Measurements from ENCODE around the gene CTRB1. TPM values are rescaled to one million over a fixed set of nuclear protein-coding genes. Genes with fewer than 3 reads are reported as not detected.

CTRB1 gene
- total RNA-seq, 2 experiments from 2014 or later = not detected

GRCh38 chr16:75229172-75230031, 10.6 kb downstream of the CTRB1 start:
- Mint-ChIP-seq H3K27ac (no peak overlapping the region), H3K27me3 (peaks cover 2% of the 10 kb centered on the region), H3K4me3 (no peak overlapping the region), H3K9me3 (no peaks in the 10 kb centered on the region), H3K36me3 (no peaks in the 10 kb centered on the region), H3K4me1 (ENCODE audit: low read depth) (peaks cover 2% of the 10 kb centered on the region)
- CTCF ChIA-PET = interaction anchor here (0.6 to 0.7 kb wide), 2 partner anchors 30 to 174 kb away, joined by 3 to 4 read pairs; no protein-coding TSS in a partner anchor
- intact Hi-C loops (cut with micrococcal nuclease) = loop anchor here (10.0 kb wide), 2 partner anchors 235 to 535 kb away; partner anchors contain the start of gene TMEM170A
- POLR2A ChIA-PET = no interaction called here
- no peak for DNase-seq

DNA sequence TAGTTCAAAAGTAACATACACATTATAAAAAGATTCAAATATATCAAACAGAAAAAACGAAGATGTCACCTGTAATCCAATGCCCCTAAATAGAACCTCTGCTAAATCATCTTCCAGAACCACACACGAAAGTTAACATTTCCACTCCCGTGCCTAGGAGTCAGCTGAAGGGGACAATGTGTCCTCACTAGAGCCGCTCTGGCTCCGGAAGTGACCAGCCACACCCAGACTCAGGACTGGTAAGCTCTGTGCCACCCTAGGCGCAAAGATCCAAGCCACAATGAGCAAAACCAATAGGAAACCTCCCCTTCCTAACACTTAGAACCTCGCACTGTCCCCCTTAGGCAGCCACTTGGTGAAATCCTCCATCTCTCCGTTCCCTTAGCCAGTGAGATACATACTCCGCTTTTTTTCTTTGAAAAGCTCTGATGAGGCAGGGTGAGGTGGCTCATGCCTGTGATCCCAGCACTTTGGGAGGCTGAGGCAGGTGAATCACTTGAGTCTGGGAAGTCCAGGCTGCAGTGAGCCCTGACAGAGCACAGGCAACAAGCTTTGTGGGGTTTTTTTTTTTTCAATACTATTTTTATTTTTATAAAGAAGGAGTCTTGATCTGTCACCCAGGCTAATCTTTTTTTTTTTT, 11.8 kb downstream of the CTRB1 start:
- POLR2A ChIA-PET = no interaction called here

DNA sequence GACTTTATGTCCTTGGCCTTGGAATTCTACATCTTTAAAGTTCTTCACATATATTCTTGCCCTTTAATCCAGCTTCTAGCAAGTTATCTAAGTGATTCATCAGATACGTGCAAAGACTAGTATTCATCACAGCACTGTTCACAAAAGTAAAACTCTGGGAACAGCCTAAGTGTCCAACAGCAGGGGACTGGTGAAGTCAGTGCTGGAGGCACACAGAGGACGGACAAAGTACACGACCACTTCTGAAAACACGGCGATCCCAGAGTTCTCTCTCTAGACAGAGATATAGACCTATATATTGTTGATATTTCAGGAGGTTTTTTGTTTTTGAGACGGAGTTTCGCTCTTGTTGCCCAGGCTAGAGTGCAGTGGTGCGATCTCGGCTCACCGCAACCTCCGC, 12.8 kb downstream of the CTRB1 start:
- Mint-ChIP-seq H3K4me1 (ENCODE audit: low read depth) (peaks cover 2% of the 10 kb centered on the region), H3K27me3 (no peaks in the 10 kb centered on the region), H3K9me3 (no peaks in the 10 kb centered on the region), H3K4me3 (no peak overlapping the region), H3K27ac (no peak overlapping the region), H3K36me3 (no peaks in the 10 kb centered on the region)
- DNase-seq = no peak
- ChIA-PET POLR2A (no interaction called here), CTCF (interaction anchor here (1.0 to 6.9 kb wide), 2 partner anchors 12 to 151 kb away, joined by 3 to 184 read pairs; no protein-coding TSS in a partner anchor)
- intact Hi-C loops (cut with micrococcal nuclease) = loop anchor here (10.0 kb wide), 2 partner anchors 233 to 533 kb away; partner anchors contain the start of gene TMEM170A

More for the DNA sequence above, 11.8 kb downstream of the CTRB1 start:
- no peak overlapping the region for H3K27ac Mint-ChIP-seq
- no peaks in the 10 kb centered on the region for H3K36me3 Mint-ChIP-seq
- no peak overlapping the region for H3K4me3 Mint-ChIP-seq
- CTCF ChIA-PET = interaction anchor here (6.9 kb wide), 1 partner anchor 152 kb away, joined by 184 read pairs; no protein-coding TSS in a partner anchor
- H3K4me1 Mint-ChIP-seq (ENCODE audit: low read depth) = peaks cover 2% of the 10 kb centered on the region
- no peaks in the 10 kb centered on the region for H3K9me3 Mint-ChIP-seq
- peaks cover 1% of the 10 kb centered on the region for H3K27me3 Mint-ChIP-seq
- intact Hi-C loops (cut with micrococcal nuclease) = loop anchor here (10.0 kb wide), 2 partner anchors 234 to 534 kb away; partner anchors contain the start of gene TMEM170A
- DNase-seq = no peak

GRCh38 chr16:75233611-75233938, 14.8 kb downstream of the CTRB1 start:
- DNase-seq = no peak
- Mint-ChIP-seq H3K27ac (no peak overlapping the region), H3K4me3 (no peak overlapping the region), H3K27me3 (no peaks in the 10 kb centered on the region), H3K9me3 (no peaks in the 10 kb centered on the region), H3K4me1 (ENCODE audit: low read depth) (peaks cover 2% of the 10 kb centered on the region), H3K36me3 (no peaks in the 10 kb centered on the region)
- ChIA-PET POLR2A (no interaction called here), CTCF (interaction anchor here (0.5 to 6.9 kb wide), 44 partner anchors 13 to 542 kb away, joined by 3 to 184 read pairs (median 4); partner anchors contain the start of genes CTRB1, WDR59 and ZNRF1)
- intact Hi-C loops (cut with micrococcal nuclease) = loop anchor here (1.0 to 10.0 kb wide), 3 partner anchors 170 to 531 kb away; partner anchors contain the start of gene TMEM170A

- POLR2A ChIA-PET = no interaction called here
- H3K4me1 Mint-ChIP-seq (ENCODE audit: low read depth) = peaks cover 2% of the 10 kb centered on the region
Measured at GRCh38 chr16:75234856-75235696, 16.3 kb downstream of the CTRB1 start.

GRCh38 chr16:75235721-75236193, 17.0 kb downstream of the CTRB1 start:
- intact Hi-C loops (cut with micrococcal nuclease) = loop anchor here (10.0 kb wide), 2 partner anchors 229 to 529 kb away; partner anchors contain the start of gene TMEM170A
- no peak overlapping the region for H3K4me3 Mint-ChIP-seq
- no peaks in the 10 kb centered on the region for H3K36me3 Mint-ChIP-seq
- no peak for DNase-seq
- H3K9me3 Mint-ChIP-seq = no peaks in the 10 kb centered on the region
- no peaks in the 10 kb centered on the region for H3K27me3 Mint-ChIP-seq
- peaks cover 2% of the 10 kb centered on the region for H3K4me1 Mint-ChIP-seq (ENCODE audit: low read depth)
- CTCF ChIA-PET = interaction anchor here (1.0 to 6.9 kb wide), 4 partner anchors 8 to 167 kb away, joined by 3 to 184 read pairs (median 44); no protein-coding TSS in a partner anchor
- H3K27ac Mint-ChIP-seq = no peak overlapping the region
- POLR2A ChIA-PET = no interaction called here

More at GRCh38 chr16:75234856-75235696, 16.3 kb downstream of the CTRB1 start:
- no peak overlapping the region for H3K4me3 Mint-ChIP-seq
- H3K27me3 Mint-ChIP-seq = no peaks in the 10 kb centered on the region
- CTCF ChIA-PET = interaction anchor here (0.6 to 6.9 kb wide), 20 partner anchors 12 to 531 kb away, joined by 3 to 184 read pairs (median 6); partner anchors contain the start of genes CTRB1 and ZNRF1
- intact Hi-C loops (cut with micrococcal nuclease) = loop anchor here (1.0 to 10.0 kb wide), 4 partner anchors 36 to 530 kb away; partner anchors contain the start of gene TMEM170A
- H3K36me3 Mint-ChIP-seq = no peaks in the 10 kb centered on the region
- H3K9me3 Mint-ChIP-seq = no peaks in the 10 kb centered on the region
- DNase-seq = no peak
- H3K27ac Mint-ChIP-seq = no peak overlapping the region

- no peaks in the 10 kb centered on the region for H3K27me3 Mint-ChIP-seq
- H3K27ac Mint-ChIP-seq = no peak overlapping the region
- peaks cover 2% of the 10 kb centered on the region for H3K4me1 Mint-ChIP-seq (ENCODE audit: low read depth)
- intact Hi-C loops (cut with micrococcal nuclease) = loop anchor here (10.0 kb wide), 2 partner anchors 229 to 529 kb away; partner anchors contain the start of gene TMEM170A
- CTCF ChIA-PET = interaction anchor here (1.0 to 6.9 kb wide), 2 partner anchors 8 to 146 kb away, joined by 3 to 184 read pairs; no protein-coding TSS in a partner anchor
- peak; percentile 41 for DNase-seq
- H3K9me3 Mint-ChIP-seq = no peaks in the 10 kb centered on the region
- POLR2A ChIA-PET = interaction anchor here (0.6 kb wide), 1 partner anchor 144 kb away, joined by 3 read pairs; no protein-coding TSS in a partner anchor
- H3K36me3 Mint-ChIP-seq = no peaks in the 10 kb centered on the region
- no peak overlapping the region for H3K4me3 Mint-ChIP-seq
Measured at GRCh38 chr16:75236232-75236631, 17.4 kb downstream of the CTRB1 start.

DNA sequence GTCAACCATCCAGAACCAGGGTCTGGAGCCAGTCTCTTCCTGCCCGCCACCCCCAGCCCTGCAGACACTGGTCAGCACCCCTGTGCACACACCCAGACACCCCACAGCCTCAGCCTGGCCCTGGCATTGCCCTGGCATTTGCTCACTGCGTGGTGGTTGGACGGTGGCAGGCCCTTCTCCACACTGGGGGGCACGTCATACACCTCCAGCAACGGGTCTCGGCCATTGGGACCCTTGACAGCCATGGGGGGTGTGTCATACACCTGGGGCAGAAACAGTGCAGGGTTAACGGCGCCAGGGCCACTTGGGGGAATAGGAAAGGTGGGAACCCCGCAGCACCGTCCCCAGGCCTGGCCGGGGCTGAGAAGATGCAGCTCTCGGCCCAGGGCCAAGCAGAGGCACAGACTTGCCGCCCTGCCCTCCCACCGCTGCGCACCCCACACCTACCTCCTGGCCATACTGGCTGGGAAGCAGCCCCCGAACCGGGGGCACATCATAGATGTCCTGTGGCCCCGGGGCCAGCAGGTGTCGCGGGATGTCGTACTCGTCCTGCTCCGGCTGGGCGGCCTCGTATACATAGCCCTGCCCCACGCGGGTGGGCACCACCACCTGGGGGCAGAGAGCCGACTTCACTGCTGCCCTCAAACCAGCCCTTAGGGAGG, 18.1 kb downstream of the CTRB1 start:
- no peak overlapping the region for H3K27ac Mint-ChIP-seq
- H3K4me3 Mint-ChIP-seq = no peak overlapping the region
- intact Hi-C loops (cut with micrococcal nuclease) = loop anchor here (10.0 kb wide), 2 partner anchors 228 to 528 kb away; partner anchors contain the start of gene TMEM170A
- no peak for DNase-seq
- H3K36me3 Mint-ChIP-seq = no peaks in the 10 kb centered on the region
- no peaks in the 10 kb centered on the region for H3K27me3 Mint-ChIP-seq
- no peaks in the 10 kb centered on the region for H3K9me3 Mint-ChIP-seq
- ChIA-PET POLR2A (interaction anchor here (0.6 kb wide), 1 partner anchor 144 kb away, joined by 3 read pairs; no protein-coding TSS in a partner anchor), CTCF (interaction anchor here (1.0 to 6.9 kb wide), 2 partner anchors 9 to 145 kb away, joined by 3 to 184 read pairs; no protein-coding TSS in a partner anchor)
- H3K4me1 Mint-ChIP-seq (ENCODE audit: low read depth) = peaks cover 2% of the 10 kb centered on the region

DNA sequence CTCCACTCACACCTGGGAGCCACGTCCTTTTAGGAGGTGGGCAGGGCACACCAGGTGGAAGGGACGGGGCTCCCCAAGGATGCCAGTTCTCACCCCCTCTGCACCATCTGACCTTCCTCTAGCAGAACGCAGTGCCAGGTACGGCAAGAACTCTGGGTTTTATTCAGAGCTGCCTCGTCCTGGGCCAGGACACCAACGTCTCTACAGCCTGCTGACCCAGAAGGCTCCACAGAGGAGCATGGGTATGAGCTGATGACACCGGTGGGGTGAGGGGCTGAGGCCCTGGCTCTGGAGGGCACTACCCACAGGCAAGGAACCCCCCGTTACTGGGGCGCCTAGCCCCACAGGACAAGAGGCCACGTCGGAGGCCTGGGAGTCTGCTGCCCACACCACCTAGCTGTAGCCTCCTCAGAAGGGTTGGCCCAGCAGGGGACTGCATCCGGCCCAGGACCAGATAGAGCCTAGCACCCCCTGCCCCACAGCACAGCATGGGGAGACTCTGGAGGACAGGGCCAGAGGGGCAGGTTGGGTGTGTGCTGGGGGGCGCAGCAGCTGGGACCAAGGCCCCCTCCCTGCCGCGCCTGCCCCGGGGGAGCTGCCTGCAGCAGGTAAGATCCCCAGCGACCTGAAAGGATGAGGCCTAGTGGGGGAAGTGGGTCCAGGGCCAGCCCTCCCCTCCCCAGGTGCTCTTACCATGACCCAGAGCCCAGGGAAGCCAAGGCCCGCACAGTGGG, 18.8 kb downstream of the CTRB1 start:
- intact Hi-C loops (cut with micrococcal nuclease) = loop anchor here (10.0 kb wide), 2 partner anchors 227 to 527 kb away; partner anchors contain the start of gene TMEM170A
- Mint-ChIP-seq H3K36me3 (no peaks in the 10 kb centered on the region), H3K4me3 (no peak overlapping the region), H3K27me3 (no peaks in the 10 kb centered on the region), H3K4me1 (ENCODE audit: low read depth) (peaks cover 2% of the 10 kb centered on the region), H3K9me3 (no peaks in the 10 kb centered on the region), H3K27ac (no peak overlapping the region)
- ChIA-PET CTCF (no interaction called here), POLR2A (no interaction called here)
- no peak for DNase-seq

Data from activated CD4-positive, alpha-beta memory T cell treated with anti-CD3 and anti-CD28 coated beads for 36 hours (primary cell).